DLD1 (cell line): ENCODE data around the gene CD52.

ENCODE experiments used
- in situ Hi-C: cut with HindIII; loops from 2 replicates; pipeline ENCODE4 v1.10.0; 2017; ENCODE audit warnings: low sequenced_read_pairs

The CD52 gene

DNA sequence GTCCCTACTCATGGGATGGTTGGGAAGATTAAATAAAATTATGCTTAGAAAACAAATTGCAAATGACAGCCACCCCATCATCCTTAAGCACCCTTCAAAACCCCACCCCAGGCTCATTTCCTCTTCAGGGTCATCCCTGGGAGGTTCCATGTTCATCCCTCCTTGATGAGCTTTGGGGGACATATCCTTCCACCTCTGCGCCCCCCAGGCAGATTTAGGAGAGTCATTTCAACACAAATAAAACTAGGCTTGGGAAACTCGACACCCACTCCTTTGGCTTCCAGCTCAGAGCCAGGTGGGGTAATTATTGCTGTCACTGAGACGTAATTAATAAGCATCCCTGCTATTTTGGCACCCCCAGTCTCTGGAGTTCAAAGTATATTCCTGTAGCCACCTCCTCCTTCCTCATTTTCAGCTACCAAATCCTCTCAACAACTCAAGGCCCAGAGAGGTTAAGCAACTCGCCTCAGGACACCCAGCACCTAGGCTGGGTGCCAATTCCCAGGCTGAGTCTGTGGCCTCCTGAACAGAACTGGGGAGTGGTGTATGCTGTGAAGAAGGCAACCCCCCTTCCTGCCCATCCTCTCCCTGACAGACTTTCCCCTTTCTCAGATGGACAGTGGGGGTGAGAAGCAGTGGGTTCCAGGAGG lies 35.6 kb downstream of the CD52 start:
- in situ Hi-C loops = no loop called here

DNA sequence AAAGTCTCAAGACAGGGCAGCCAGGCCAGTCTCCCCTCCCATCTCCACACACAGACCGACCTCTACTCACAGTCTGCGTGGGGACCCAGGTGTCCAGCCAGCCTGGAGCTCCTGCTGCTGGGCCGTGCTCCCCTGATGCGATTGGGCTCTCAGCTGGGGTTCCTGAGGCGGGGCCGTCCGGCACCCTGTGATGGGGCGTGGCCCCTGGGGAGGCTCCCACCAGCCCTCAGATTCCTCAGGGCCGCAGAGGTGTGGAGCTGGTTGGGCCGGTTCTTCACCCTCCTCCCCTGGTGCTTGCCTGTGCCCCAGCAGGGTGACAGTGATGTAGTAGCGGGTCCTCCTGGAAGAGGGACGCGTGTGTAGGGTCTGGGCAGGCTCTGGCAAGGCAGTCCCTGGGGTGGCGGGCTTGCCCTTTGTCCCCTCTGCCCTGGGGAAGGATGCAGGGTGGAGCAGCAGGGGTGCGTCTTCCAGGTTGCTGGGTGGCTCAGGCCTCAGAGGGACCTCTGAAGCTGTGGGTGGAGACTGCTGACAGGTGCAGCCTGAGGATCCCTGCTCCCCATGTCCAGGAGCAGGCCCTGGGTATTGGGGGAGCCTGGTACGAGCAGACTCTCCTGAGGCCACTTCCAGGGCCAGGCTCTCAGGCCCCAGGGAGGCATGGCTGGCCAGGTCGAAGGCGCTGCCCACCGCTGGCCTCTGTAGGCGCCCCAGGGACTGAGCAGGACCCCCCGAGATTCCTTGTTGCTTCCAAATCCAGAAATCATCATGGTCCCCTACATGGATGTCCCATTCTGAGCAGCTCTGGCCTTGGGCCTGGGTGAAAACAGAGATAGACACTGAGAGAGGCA lies 36.4 kb downstream of the CD52 start, which contains the start of gene CRYBG2:
CRYBG2 (minus strand) TSS at position 155 of the 845 bp plus-strand sequence. CDS start 7,473 bp downstream, outside the sequence.
- in situ Hi-C loops = no loop called here

DNA sequence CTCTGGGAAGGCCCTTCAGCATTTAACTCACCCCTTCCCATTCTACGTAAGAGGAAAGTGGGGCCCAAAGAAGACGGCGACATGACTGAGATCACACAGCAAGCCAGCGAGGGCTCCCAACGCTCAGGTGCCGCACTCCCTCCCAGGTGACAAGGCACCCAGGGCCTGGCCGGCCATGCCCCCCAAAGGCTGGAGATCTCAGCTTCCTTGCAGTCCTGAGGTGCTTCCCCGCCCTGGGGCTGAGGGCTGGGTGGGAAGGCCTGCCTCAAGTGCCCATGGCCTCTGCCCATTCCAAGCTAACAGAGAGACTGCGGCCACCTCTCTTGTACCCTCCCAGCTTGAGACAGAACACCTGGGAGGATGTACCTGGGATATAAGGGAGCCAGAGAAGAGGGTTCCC lies 37.2 kb downstream of the CD52 start:
- in situ Hi-C loops = no loop called here

DNA sequence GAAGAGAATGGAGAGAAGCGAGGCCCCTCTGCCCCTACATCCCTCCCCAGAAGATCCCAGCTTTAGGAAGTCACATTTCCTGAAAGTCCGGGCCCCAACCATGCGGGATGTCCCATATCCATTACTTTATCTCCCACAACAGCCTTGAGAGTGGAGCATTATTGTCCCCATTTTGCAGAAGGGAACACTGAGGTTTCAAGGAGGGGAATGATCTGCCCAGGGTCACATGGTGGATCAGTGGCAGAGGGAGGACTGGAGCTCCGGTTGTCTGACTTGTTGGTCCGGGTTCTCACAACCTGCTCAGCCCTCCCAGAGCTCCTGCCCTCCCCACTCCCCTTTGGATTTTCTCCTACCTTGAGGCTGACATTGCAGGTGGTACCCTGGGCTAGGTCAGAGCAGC lies 38.3 kb downstream of the CD52 start:
- in situ Hi-C loops = no loop called here

DNA sequence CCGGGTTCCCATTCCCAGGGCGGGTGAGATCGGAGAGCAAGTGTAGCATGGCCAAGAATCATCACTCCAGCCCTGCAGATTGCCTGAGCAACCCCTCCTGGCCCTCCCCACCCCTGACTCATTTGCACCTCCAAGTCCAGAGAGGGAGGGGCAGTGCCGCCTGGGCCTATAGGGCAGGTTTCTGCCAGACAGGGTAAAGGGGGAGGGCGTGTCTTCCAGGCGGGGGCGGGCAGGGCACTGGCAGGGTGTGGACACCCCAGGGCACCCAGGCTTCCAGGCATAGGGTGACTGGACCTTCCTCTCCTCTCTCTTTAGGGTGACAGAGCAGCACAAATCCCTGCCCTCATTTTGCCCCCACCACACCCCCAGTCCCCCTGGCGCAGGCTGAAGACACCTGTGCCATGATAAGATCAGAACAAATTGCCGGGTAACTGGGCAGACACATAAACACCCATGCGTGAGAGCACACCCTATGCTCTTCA lies 39.4 kb downstream of the CD52 start:
- in situ Hi-C loops = no loop called here

DNA sequence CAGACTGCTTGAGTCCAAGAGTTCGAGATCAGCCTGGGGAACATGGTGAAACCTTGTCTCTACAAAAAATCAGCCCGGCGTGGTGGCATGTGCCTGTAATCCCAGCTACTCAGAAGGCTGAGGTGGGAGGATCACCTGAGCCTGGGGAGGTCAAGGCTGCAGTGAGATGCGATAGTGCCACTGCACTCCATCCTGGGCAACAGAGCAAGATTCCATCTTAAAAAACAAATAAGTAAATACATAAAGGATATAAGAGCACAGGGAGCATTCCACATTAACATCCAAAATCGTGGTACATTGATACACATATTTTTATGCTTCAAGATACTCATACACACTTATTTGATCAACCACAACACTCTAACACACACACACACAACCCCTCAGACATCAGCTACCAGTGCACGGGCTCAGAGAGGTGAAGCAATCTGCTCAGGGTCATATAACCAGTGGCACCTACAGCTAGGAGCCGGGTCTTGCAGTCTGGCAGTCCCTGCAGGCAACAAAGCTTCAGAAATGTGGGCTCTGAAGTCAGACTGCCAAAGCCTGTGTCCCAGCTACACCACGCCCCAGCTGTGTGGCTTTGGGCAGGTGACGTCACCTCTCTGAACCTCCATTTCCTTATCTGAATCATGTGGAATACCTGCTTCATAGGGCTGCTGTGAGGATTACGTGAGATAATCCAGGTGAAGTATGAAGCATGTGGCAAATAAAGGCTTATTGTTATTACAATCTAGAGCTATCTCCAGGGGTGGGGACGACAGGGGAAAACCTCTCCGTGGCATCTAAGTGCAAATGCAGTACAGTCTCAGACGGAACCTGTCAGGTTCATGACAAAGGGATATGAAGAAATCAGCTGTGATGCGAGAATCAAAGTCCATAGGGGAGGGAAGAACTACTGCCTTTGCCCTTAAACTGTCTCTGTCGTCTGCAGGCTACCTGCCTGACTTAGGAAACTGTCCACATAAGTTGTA lies 40.9 kb downstream of the CD52 start:
- in situ Hi-C loops = no loop called here

DNA sequence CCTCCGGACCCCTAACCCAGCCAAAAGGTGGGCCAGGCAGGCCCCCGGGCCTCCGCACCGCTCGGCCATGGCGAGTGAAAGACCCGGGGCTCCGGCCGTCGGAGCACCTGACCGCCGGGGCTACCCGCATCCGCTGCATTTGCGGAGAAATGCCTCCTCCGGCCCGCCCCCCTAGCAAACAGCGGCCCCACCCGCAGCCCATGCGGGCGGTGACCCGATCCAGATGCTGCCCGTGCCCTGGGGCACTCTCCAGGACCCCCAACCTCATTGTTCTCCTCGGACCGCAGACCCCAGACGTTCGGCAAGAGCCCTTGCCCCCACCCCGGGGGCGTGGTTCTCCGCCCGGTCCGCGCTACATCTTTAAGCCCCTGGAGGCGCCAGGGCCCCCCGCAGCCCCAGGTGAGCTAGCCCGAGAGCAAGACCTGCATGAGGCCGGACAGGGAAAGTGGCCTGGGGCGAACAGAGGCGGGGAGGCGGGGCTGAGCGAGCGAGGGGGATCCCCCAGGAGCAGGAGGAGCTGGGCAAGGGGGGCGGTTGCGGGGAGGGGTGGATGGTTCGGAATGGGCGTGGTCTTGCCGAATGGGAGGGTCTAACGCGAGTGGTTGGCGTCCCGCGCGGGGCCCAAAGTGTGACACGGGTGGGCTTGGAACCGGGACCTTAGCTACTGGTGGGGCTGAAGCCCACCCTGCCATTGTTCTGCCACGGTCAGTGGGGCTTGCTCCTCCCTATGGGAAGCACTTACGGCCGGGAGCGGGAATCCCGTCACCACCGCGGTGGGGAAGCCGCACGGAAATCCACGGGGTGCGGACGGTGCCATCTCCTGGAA lies 42.4 kb downstream of the CD52 start:
- in situ Hi-C loops = no loop called here

DNA sequence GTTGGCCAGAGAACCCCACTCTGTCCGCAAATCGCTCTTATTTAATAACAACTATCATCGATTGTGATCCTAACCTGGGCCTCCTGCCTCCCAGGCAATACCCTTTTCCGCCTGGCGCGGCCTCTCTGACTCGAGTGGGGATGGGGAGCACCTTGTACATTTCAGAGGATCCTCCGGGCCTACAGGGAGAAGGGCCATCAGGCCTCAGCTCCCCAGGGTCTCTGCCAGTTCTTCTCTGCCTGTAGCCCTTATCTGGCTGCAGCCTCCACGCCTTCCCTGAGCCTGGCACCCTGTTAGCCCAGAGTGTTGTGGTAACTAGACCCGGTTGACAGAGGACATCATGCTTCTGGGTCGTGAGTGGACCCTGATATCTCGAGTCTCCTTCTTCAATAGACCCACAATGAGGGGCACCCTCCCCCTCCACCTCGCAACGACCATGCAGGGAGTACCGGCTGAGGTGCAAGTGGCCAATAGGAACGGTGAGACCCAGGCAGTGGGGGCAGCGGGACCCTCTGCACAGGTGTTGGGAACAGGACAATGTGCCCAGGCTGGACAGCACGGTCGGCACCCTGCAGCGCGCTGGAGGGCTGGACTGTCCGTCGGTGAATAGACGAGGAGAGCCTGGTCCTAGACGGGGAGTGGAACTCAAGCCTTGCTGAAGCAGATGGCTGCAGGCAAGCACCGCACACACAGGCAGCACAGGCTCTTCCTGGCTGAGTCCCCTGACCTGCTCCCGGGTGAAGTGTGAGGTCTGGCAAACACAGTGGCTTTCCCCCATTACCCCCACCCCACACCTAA lies 43.2 kb downstream of the CD52 start:
- in situ Hi-C loops = no loop called here

DNA sequence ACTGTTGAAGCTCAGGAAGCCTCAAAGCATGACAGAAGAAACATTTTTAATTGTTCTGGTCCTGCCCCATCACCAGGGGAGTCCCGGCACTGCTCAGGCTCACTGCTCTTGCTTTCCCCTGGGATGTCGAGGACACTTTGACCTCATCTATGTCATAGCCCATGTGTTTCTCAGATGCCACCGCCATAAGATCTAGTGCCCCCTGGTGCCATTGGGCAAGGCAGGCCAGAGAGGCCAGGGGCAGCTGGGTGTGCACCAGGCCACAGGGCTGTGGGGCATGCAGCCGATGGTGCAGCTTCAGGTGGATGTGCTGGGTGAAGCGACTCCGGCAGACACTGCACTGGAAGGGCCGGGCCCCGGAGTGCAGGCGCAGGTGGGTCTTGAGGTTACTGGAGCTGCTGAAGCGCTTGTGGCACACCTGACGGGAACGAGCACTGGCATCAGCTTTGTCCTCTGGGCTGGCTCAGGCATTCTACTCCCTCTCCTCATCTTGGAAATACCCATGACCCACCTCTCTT lies 43.9 kb downstream of the CD52 start:
- in situ Hi-C loops = no loop called here

DNA sequence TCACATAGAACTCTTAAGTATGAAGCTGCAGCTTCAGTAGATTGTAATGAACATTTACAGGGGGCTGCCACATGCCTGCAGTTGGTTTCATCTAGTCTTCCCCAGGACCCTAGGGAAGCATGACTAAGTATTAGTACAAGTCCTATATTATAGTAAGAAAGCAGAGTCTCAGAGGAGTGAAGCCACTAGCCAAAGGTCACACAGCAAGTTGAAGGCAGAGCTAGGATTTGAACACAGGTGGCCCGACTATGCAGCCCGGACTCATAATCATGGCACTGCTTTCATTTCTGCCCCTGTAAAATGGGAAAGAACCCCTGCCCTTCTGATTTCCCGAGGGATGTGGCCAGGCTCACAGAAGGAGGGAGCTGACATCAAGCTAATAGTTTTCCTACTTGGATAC lies 44.6 kb downstream of the CD52 start:
- in situ Hi-C loops = no loop called here

DNA sequence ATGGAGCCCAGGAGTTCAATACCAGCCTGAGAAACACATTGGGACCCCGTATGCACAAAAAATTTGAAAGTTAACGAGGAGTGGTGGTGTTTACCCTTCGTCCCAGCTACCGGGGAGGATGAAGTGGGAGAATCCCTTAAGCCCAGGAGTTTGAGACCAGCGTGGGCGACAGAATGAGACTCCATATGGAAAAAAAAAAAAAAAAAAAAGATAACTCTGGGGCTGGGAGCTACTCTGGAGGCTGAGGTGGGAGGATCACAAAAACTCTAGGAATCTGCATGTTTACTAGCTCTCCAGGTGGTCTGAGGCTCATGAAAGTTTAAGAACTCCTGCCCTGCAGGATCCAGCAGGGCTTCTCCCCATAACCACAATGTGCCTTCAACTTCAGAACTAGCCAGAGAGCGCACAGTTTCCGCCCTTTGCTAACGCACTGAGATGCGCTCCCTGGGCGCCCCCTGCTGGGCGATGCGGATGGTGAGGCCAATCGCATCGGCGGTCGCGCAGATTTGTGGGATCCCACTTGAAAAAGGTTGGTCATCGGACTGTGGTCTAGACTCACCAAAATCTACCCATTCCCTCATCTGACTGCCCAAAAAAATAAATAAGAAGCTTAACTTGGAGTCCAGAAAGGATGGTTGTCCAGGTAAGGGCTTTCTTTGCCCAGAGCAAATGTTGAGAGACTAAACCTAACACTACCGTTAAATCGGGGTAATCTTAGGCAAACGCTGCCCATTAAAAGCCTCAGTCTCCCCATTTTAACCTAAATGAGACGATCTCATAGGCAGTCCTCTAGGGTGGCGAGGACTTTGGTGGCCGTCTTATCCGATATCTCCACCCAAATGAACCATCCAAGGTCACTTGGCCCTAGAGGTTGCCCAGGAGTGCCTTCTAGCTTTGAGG lies 46.0 kb downstream of the CD52 start:
- in situ Hi-C loops = no loop called here

DNA sequence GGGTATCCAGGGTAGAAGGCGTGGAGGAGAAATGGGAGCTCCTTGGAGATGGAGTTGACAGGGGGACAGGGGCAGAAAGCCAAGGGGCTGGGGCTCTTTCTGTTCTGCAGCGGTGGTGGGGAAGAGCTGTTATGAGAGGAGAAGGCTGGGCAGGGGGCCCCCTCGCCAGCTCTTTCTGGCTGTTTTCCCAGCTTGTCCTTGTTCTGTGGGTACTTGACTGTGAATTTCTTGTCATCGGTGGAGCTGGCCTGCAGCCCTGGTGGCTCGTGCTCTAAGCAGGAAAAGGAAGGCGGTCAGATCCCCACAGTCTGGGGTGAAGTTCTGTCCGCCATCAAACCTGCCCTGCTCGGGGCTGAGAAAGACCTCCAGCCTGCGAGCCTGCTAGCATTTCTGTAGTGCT lies 47.2 kb downstream of the CD52 start:
- in situ Hi-C loops = no loop called here

DNA sequence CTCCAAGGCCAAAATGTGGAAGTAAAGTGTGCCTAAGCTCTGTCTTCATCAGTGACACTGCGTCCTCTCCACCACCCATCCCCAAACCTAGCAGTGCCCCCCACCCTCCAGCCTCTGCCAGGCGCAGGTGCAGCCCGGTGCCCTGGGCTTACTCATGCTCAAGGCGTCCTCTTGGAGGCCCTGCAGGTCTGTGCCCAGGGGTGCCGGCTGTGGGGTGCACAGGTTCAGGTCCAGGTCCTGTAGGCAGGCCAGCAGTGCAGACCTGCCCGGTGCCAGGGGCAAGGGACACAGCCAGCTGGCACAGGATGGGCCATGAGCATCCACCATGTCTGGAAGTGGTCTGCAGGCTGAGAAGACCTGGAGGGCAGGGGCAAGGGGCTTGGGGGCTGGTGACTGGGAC lies 49.7 kb downstream of the CD52 start:
- in situ Hi-C loops = no loop called here

DNA sequence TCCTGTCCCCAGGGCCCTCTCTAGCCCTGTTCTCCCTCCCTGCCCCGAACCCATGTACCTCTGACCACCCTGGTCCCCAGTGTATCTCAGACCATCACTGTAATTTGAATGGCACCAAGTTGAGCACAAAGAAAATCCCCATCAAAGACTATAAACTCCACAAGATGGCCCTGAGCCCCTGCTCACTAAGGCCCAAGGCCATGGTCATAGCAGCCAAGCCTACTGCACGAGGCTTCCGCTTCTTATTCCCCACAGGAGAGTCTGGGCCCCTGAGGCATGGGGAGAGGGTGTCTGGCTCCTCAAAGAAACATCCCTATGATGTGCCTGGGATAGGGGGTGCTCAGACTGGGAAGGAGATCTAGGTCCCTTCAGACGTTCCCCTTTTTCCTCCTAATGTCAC lies 50.2 kb downstream of the CD52 start:
- in situ Hi-C loops = no loop called here

DNA sequence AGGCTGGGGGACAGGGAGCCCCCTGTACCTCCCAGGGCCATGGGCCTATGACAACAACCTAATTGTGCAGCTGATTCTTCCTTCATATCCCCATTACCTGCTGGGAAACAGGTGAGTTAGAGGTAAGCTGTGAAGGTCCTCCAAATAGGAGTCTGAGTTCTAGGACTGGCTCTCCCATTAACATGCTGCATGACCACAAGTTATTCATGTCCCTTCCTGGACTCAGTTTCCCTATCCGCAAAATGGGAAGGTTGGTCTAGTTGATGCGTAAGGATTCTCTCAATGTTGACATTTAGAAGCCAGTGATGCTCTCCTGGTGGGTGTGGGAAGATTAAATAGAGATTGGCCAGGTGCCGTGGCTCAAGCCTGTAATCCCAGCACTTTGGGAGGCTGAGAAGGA lies 50.7 kb downstream of the CD52 start:
- in situ Hi-C loops = no loop called here
